ENCODE results near the gene DCHS1.

DCHS1 gene

DNA sequence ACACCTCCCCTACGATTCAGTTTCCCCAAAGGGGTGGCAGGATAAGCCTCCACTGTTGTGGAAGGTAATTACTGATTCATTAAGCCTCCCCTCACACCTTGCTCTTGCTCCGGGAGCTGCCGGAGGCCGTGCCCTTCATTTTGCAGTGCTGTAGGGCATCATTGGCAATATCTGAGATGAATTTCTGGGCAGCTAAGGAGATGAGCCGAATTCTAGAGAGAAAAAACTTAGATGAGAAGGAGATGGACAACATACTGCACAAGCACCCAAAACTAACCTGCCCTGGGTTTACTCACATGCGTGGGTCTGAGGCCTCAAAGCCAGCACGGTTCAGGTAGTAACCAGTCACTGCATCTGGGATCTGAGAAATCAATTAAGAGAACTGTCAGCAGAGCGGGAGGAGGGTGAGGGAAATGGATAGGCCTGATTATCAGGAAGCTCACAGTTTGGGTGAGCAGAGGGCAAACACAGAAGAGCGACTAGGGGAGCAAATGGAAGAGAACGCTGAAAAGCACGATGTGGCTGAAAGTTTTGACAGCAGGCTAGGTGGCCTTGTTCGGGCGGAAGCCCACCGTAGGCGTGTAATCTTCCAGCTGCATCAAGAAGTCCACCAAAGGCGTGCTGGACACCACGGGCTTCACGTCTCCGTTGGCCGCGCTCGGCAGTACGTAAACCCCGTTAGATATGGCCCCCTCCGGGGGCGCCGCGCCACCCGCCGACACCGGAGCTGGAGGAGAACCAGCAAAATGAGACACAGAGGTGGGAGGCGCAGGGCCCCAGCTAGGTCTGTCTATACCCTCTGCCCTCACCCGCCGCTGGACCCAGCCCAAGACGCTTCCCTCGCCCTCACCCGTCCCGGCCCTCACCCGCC, 44.3 kb downstream of the DCHS1 start:
- DNase-seq = no peak

DNA sequence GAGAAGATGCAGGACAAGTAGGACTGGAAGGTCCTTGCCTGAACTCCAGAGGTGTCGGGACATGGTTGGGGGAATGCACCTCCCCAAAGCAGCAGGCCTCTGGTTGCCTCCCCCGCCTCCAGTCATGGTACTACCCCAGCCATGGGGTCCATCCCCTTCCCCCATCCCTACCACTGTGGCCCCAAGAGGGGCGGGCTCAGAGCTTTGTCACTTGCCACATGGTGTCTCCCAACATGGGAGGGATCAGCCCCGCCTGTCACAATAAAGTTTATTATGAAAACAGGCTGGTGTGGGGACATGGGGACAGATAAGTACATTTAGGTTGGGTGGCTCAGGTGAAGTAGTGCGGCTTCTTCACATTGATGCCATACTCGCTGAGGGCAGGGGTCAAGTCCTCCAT, 45.0 kb downstream of the DCHS1 start:
- DNase-seq = no peak

DNA sequence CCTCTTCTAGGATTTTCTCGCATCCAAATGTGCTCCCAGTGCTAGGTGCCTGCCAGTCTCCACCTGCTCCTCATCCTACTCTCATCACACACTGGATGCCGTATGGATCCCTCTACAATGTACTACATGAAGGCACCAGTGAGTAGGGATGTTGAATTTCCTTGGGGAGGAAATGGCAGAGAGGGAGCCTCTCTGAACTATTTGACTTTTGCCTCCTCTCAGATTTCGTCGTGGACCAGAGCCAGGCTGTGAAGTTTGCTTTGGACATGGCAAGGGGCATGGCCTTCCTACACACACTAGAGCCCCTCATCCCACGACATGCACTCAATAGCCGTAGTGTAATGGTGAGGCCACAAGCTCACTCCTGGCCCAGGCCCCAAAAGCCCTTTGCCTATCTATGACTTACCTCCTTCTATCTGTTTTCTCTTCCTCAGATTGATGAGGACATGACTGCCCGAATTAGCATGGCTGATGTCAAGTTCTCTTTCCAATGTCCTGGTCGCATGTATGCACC, 46.0 kb downstream of the DCHS1 start:
- no peak for DNase-seq

DNA sequence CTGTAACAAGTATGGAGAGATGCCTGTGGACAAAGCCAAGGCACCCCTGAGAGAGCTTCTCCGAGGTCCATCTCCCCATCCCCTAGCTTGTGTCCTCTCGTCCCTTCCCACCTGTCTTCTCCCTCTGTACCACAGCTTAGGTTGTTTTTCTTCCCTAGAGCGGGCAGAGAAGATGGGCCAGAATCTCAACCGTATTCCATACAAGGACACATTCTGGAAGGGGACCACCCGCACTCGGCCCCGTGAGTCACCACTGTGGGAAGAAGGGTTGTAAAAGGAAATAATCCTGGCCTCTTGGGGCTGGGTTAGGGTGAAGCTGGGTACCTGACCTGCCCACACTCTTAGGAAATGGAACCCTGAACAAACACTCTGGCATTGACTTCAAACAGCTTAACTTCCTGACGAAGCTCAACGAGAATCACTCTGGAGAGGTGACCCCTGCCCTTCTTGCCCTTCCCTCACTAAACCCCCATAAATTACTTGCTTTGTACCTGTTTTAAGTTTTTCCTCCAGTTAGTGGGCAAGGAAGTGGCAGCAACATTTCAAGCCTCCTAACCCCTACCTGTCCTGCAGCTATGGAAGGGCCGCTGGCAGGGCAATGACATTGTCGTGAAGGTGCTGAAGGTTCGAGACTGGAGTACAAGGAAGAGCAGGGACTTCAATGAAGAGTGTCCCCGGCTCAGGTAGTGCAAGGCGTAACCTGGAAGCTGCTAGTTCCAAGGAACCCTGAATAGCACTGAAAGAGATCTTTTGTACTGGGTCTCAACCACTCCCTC, 46.7 kb downstream of the DCHS1 start:
- DNase-seq = no peak

DNA sequence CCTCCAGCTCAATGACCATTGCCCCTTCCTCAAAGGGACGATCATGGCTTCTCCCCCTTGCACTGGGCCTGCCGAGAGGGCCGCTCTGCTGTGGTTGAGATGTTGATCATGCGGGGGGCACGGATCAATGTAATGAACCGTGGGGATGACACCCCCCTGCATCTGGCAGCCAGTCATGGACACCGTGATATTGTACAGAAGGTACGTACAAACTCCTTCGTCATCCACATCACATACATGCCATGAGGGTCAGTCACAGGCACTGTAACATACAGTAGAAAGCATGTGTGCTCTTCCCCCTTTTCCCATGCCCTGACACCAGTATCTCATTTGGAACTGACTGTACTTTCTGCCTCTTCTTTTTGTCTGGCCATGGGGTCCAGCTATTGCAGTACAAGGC, 47.6 kb downstream of the DCHS1 start:
- DNase-seq = no peak

DNA sequence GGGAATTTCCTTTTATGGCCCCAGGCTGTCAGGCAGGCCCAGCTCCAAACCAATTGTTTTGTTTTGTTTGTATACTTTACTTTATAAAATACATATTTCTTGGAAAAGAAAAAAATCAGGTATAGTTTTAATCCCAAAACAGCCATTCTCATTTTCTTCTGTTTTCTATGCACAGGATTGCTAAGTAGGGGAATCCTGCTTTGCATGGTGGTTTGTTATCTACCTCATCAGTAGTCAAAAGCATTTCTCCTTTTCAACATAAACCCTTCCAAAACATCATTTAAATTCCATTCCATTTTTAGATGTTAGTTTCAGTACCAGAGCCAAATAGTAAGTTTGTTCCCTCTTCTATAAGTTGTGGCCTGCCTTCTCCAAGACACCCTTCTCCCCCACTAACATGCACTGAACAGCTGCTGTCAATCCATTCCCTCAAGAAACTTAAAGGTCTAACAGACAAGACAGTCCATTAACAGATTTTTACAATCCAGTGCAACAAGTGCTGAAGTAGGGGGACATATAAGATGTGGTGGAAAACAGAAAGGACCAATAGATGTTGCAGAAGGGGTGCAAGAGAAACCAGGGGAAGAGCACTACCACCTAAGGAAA, 48.3 kb downstream of the DCHS1 start:
- DNase-seq = no peak

DNA sequence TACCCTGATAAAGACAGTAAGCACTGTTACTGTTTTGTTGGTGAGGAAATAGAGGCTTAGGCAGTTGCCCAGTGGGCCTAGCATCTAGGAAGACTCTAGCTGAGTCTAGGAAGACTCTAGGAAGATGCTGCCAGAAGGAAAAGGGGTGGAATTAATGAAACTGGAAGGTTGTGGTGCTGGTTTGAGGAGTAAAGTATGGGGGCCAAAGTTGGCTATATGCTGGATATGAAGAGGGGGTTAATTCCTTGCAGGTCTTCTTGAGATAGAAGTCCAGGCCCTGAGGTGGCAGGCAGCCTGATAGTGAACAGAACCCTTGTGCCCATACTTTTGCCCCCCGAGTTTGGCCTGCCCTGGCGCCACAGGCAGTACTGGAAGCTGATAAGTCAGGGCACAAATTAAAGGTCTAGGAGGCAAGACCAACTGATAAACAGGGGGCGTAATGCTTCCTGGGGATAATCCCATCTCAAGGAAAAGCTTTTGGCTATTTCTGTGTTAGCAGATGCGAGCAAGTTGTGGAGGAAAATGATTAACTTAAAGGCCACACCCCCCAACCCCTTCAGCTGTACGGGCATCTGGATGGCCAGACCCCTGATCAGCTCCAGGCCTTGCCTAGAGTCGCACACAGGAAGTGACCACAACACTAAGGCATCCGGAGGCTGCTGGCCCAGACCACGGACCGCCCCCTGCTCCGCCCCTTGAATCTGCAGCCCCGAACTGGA, 49.0 kb downstream of the DCHS1 start:
- peak; percentile 31 for DNase-seq

DNA sequence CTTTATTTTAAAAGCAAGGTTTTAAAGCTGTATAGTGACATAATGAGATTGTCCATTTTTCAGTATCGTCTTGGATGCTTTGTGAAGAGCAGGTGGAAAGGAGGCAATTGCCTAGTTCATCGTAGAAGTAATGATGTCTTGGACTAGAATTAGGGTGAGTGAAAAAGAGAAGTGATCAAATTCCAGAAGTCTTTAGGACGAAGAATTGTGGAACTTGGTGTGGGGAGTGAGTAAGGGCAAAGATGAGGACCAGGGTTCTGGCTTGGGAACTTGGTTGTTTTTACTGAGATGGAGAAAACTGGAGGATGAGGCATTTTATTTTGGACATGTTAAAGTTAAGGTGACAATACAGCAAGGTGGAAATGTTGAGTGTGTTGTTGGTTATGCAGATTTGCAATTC, 50.8 kb downstream of the DCHS1 start:
- DNase-seq = no peak

DNA sequence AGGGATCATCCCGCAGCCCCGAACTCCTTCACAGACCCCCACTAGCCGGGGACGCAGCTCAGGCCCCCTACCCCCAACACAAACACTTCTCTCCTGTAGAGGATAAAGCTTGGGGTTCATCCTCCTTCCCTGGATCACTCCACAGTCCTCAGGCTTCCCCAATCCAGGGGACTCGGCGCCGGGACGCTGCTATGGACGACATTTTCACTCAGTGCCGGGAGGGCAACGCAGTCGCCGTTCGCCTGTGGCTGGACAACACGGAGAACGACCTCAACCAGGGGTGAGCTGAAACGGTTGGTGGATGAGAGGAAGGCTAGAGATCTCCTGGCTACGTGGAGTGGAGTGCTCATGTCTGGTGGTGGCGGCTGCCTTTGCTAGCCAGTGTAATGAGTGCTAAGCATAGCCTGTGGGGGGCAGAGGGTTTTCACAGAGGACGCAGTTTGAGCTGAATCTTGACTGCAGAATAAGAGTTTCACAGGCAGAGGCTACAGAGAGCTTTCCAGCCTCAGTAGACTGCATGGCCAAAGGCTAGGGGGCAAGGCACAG, 51.5 kb downstream of the DCHS1 start:
- DNase-seq = peak; percentile 27

DNA sequence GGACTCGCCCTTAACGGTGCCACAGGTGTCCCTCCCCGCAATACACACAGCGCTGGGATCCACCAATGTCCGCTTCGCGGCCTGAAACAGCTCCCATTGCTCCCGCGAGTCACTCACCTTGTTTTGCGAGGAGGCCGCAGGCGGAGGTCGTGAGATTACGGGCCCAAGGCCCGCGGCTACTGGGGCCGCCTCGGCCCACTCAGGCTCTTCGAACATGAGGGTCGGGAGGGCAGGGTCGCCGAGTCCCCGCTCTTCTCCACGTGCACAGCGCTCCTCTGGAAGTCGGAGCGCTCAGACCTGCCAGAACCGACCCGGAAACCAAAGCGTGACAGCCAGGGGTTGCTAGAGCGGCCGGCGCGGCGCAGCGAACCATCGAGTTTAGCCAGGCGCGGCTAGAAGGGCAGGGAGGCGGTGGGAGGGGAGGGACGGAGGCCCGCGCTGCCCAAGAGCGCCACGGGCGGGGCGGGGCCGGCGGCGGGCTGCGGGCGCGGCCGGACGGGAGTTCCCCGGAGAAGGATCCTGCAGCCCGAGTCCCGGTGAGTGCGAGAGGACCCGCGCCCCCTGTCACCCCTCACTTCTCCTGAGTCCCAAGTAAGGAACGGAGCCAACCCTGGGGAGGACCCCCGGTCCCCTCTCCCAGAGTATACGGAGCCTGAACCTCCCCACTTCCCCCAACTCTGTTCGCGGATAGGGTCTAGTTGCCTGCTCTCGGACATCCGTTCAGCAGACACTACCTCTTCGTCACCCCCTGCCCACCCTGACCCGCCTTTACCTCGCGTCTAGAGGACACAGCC, 52.1 kb downstream of the DCHS1 start, which contains the start of the genes ILK and RRP8:
ILK (plus strand) TSS at position 488 of the 794 bp plus-strand sequence. CDS start 498 bp downstream, outside the sequence.
RRP8 (minus strand) TSS at position 330 of the 794 bp plus-strand sequence; CDS start at position 216, 114 bp downstream.
- DNase-seq = peak; percentile 88

DNA sequence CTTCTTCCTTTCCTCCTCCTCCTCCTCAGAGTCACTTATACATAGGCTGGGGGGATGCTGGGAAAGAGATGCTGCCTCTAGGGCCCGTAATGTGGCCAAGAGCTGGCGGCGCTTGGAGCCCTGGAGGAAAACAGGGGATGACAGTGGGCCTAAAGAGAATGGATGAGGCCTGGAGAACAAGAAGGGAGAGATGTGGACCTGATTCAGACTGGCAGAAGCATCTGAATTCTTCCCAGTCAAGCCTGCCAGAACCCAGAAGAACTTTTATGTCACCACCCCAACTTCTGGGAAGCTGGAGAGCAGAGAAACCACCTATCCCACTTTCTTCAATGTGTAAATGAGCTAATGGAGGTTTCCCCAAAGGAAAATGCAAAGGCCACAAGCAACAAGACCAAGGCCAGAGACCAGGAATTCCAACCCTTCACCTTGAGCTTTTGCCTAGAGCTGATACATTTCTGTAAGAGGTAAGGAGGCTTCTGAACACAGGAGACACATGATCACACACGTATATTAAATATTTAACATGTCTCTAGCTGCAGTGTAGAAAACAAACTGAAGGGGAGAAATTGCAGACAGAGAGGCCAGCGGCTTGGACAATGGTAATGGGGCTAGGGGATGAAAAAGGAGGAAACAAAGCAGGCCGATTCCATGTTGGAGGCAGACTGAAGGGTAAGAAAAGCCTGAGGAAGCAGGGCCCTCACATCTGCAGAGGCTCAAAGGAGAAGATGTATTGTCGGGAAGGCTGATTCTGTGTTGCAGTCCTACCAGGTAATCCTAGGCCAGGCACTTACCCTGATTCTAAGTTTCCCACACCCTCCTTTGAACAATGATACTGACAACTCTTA, 53.3 kb downstream of the DCHS1 start:
- DNase-seq = no peak

DNA sequence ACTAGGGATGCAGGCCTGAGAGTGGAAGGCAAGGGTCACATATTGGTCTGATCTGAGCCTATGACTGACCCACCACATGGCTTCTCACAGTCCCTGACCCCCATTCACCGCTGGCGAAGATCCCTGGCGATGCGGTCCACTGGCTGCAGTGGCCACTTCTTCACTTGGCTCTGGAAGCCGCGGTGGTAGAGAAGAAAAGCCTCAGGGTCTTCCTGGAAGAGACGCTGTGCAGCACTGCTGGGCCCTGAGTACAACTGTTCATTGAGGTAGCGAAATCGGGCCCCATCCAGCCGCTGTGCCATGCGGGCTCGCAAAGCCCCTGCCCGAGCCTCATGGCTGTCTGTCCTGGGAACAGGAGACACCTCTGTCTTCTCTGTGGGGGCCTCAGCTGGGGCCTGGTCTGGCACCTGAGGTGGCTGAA, 54.6 kb downstream of the DCHS1 start:
- DNase-seq = no peak

DNA sequence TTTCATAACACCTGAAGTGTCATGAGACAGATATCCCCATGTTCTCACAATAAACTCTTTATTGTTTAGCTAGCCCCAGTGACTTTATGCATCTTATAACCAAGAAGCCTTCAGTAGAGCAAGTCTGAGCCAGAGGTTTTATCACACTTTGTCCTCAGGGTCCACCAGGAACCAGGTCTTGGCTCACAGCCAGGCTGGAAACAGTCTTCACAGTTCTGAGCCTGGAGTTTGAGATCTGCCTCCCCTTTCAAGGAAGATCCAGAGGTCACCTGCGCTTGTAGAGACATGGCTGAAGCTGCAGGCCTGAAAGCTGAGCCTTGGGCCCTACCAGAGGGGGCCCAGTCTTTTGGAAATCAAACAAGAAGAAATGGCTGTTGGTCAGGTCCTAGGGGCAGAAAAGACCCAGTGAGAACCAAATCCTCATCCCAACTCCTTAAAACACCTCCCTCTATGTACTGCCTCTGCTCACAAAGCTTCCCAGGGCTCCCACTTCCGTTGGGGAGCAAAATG, 55.7 kb downstream of the DCHS1 start:
- DNase-seq = no peak

DNA sequence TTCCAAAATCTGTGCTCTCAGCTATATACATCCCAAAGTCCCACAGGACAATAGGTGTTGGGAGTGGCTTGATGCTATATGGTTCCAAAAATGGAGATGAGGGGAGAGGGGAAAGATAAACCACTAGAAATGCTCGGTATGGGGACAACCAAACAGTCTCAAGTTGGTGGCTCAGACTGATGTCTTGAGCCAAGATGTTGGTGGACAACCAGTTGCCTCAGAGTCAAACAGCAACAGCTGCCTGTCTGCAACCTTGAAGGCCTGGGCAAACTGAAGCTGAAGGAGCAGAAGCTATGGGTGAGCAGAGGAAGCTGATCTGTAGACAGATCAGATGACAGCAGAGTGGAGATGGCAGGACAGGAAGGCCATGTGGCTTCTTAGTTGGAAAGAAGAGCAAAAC, 56.2 kb downstream of the DCHS1 start:
- no peak for DNase-seq

DNA sequence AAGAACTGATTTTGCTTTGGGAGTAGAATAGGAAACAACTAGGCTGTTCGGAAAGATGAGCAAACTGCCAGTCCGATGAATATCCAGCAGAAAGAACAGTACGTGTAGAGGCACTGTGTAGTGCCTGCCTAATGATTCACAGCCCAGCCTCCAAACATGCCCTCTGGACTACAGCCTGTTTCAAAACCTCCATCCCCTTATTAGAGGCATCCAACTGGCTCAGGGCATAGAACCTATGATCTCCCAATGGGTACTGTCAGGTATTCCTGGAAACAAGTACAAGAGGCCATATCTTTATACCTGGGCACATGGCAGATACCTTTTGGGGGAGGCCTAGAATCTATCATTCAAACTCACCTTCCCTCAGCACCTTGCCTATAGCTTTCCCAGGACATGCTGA, 57.1 kb downstream of the DCHS1 start:
- no peak for DNase-seq

DNA sequence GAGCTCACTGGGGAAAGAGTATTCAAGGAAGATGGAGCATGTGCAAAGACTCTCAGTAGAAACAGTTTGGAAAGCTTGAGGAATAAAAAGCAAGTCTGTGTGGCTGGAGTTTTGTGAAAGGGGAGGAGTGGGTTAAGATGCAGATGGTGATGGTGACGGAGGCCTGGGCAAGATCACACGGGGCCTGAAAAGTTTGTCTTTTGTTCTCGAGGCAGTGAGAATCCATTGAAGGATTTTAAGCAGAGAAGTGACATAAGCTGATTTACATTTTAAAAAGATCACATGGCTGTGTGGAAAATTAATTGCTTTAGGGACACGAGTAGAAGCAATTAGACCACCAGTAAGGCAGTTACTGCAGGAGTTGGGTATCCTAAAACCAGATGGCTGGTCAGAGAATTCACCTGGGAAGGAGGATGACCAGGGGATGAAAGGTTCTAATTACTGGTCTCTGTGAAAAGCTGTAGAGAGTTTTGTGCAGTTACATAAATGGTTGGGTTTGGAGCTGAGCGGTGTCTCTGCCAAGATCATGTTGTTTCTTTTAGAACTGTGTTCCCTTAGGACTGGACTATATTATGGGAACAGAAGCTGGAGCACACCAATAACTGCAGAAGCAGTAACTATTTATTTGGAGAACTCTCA, 59.3 kb downstream of the DCHS1 start:
- no peak for DNase-seq

DNA sequence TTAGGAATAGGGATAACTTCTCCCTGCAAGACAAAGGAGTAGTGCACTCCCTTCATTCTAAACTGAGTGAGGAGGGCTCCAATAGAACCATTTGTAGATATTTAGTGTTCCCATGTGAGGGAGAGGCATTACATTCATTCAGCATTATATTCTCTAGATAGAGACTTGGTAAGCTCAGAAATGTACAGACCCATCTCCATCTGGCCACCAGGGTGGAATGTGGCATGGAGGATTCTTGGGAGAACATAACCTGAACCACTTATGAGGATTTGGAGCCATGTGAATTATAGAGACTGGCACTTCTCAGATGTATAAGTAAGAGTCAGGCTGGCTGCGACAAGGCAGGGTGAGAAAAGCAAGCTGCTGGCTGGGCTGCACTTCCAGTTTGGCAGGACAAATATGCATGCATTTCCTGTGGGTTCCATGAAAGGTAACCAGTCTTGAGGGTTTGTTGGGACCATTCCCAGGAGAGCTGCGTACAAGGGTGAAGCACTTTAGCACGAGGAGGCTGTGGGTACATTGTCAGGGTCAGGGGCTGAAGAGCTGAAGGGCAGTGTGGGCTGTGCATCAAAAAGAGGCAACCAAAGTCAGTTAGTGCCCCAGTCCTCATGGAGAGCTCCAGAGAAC, 61.4 kb downstream of the DCHS1 start:
- no peak for DNase-seq

DNA sequence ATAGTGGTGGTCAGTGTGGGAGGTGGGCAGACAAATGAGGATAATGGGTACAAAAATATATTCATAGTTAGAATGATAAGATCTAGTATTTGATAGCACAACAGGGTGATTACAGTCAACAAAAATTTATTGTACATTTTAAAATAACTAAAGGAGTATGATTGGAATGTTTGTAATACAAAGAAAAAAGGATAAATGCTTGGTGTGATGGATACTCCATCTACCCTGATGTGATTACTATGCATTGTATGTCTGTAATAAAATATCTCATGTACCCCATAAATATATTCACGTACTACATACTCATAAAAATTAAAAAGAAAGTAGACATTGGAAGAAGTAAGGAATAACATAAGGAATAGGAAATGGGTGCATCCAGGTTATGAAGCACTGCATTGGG, 67.6 kb downstream of the DCHS1 start:
- no peak for DNase-seq

DNA sequence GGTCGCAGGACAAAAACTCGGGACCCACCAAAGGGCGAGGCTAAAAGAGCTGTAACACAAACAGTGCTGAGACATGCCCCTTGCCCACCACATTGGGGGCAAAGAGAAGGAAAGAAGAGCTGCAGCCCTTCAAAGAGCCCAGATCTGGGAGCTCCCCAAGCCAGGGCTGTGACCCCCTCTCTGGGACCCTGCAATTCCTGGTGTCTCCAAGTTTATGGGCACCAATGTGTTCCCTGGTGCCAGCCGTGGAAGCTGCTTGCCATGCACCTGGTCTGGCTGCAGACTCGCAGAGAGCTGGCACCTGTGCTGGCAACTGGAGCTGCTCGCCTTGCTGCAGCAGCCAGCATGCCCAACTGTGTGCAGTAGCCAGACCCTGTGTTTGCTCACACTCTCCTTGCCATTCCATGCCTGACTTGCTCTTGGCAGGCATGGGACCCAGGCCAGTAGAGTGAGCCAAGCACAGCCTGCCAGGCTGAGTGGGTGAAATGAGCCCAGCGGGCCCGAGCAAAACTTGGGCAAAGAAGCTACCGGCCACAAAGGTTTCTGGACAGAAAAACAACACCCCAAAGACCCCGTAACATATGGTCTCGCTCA, 68.2 kb downstream of the DCHS1 start:
- no peak for DNase-seq
